Mesenteric fat pad (tissue), 1 donor: ENCODE results near the gene MIF. TPM values are rescaled to one million over a fixed set of nuclear protein-coding genes. Genes with fewer than 3 reads are reported as not detected.
A peak's percentile ranks its signal among the peaks of the same experiment; 100 is the strongest.
"Not testable (repeated sequence)": the region's sequence is repeated elsewhere in the genome, so short reads cannot be mapped to it uniquely, and the experiment has no call there.

Source experiments
- DNase-seq: peaks from one replicate; pipeline ENCODE4 v3.0.0-alpha.2; 2020; ENCODE audit warnings: low spot score
- total RNA-seq: library from RNA; stranded (reverse); fragmentation: NEBNext Ultra II Directional; extraction: Animal tissue kit (Norgen Biotek cat#: 25700); gene quantifications from one replicate; pipeline ENCODE4 v1.2.1, GENCODE V29; 2021
- donor health status: DM: yes; HTN: yes; CAD: no.

The MIF gene
- total RNA-seq, 1 donor from 2014 or later, result 319 TPM

DNA sequence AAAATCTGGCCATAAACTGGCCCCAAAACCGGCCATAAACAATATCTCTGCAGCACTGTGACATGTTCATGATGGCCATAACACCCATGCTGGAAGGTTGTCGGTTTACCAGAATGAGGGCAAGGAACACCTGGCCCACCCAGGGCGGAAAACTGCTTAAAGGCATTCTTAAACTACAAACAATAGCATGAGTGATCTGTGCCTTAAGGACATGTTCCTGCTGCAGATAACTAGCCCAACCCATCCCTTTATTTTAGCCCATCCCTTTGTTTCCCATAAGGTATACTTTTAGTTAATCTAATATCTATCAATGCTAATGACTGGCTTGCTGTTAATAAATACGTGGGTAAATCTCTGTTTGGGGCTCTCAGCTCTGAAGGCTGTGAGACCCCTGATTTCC is 6.0 kb downstream of the MIF start:
- DNase-seq, result not testable (repeated sequence)

DNA sequence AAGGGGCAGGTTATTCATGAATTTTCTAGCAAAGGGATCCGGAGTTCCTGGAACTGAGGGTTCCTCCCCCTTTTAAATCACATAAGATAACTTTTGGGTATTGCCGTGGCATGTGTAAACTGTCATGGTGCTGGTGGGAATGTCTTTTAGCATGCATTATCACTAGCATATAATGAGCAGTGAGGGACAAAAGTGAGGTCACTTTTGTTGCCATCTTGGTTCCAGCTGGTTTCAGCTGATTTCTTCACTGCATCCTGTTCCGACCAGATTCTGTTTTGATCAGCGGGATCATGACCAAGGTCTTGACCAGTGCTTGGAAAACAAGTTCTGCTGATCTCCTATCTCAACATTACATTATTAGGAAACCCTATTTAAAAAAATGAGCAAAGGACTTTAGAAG is 7.4 kb downstream of the MIF start:
- no peak for DNase-seq

DNA sequence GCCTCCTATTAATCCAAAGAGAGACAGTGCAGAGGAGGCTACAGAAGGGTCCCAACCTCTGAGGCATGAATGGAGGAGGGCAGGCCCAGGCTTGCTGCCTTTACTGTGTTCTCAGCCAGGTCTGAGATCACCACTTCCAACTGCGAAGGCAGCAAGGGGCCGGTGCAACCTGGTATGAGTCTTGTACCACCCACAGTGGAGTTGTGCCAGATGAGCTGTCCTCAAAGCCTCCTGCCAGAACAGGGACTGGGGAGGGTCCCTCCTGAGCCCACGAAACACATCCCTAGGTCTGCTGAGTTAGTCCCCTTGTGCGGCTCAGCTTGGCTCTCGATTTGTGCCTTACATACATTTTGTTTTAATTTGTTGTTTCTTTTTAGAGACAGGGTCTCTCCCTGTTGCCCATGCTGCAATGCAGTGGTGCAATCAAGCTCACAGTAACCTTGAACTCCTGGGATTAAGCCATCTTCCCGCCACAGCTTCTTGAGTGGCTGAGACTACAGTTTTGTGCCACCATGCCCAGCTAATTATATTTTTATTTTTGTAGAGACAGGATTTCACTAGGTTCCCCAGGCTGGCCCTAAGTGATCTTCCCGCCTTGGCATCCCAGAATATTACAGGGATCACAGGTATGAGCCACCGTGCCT is 9.3 kb downstream of the MIF start:
- no peak for DNase-seq

DNA sequence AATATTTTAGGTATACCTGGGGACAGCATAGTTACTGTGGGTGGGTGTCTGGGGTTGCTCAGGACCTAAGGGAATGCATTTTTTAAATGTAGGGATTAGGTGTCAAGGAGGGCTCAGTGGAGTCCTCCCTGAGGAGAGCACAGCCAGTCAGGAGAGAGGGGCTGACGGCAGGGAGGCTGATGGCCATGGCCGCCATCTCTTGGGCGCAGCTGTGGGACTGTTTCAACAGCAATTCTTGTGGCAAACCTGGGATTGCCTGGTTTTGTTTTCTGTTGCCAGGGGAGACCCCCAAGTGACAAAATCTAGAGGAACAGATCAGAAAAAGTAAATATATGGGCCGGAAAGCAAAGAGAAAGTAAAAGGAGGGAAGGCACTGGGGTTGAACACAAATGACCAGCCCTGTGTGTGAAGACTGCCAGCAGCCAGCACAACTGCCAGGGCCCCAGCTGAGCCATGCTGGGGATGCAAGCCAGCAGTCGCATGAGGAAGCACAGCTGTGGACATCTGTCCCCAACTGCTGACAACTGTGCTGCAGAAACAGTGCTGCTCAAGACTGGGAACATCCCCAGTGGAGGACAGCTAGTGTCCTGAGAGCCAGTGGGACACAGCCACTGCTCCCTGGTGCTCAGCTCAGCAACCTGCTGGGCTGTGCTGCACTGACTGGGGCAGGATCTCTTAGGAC is 10.5 kb downstream of the MIF start:
- no peak for DNase-seq

GRCh38 chr22:23906641-23907040 is 12.5 kb downstream of the MIF start:
- DNase-seq, result no peak

DNA sequence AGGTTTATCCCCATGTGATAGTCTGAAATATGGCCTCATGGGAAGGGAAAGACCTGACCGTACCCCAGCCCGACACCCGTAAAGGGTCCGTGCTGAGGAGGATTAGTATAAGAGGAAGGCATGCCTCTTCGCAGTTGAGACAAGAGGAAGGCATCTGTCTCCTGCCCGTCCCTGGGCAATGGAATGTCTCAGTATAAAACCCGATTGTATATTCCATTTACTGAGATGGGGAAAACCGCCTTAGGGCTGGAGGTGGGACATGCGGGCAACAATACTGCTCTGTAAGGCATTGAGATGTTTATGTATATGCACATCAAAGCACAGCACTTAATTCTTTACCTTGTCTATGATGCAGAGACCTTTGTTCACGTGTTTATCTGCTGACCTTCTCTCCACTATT is 13.2 kb downstream of the MIF start:
- not testable (repeated sequence) for DNase-seq

GRCh38 chr22:23908587-23909205 is 14.5 kb downstream of the MIF start:
- no peak for DNase-seq

- no peak for DNase-seq
These were observed 15.2 kb downstream of the MIF start for GRCh38 chr22:23909296-23909898.

DNA sequence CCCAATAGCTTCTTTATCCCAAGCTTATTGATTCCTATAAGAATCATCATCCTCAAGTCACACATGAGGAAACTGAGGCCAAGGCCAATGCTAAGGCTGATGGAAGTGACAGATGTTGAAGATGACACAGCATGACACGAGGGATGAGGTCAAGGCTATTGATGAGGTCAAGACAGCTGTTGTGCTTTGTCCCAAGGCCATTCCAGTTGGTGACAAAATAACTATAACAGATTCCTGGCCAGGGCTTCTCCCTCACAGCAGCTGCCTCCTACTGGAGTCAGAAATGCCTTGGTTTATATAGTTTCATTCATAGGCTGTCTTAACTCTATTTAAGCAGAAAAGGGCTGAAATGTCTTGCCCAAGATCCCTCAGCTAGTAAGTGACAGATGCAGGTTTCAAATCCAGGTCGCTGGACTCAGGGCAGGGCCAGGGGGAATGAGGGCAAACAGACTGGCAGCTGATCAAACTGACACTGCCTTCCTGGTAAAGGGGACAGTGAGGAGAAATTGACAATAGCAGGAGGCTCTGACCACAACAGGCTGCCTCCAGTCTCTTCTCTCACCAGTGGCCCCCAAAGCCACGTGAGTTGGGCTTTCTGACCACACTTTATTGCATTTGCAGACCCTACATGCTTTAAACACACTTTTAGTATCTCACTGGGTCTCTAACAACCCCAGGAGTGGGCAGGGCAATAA is 16.5 kb downstream of the MIF start:
- DNase-seq, result no peak

DNA sequence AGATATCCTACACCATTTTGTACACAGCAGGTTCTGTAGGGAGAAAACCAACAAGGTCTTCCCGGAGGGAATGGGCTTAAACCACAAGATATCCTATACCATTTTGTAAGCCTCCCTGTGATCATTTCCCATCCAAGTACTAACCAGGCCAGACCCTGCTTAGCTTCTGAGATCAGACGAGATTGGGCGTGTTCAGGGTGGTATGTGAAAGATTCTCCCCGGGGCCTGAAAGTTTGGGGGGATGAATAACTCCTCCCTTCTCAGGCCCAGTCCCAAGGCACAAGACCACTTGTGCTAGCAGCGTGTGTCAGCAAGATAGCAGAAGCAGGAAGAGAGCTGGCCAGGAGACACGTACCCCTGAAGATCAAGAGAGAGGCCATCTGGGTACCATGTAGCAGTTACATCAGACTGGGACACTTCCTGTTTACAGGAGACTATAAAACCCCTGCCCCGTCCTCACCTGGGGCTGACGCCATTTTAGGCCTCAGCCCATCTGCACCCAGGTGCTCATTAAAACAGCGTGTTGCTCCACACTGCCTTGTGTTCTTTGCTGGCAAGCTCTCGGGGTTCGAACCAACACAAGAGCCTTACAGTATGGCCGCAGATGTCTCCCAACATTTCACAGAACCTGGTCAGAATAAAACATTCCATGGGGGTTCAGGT is 17.3 kb downstream of the MIF start:
- DNase-seq, result no peak

- no peak for DNase-seq
These were observed 18.2 kb downstream of the MIF start for GRCh38 chr22:23912293-23912903.

GRCh38 chr22:23913306-23913660 is 19.1 kb downstream of the MIF start:
- no peak for DNase-seq

- DNase-seq, result peak; percentile 100
These were observed 19.6 kb downstream of the MIF start for GRCh38 chr22:23913661-23914353.

- DNase-seq, result no peak
These were observed 21.1 kb downstream of the MIF start for GRCh38 chr22:23915290-23915689.

- DNase-seq, result not testable (repeated sequence)
These were observed 26.1 kb downstream of the MIF start for GRCh38 chr22:23920267-23920611.

DNA sequence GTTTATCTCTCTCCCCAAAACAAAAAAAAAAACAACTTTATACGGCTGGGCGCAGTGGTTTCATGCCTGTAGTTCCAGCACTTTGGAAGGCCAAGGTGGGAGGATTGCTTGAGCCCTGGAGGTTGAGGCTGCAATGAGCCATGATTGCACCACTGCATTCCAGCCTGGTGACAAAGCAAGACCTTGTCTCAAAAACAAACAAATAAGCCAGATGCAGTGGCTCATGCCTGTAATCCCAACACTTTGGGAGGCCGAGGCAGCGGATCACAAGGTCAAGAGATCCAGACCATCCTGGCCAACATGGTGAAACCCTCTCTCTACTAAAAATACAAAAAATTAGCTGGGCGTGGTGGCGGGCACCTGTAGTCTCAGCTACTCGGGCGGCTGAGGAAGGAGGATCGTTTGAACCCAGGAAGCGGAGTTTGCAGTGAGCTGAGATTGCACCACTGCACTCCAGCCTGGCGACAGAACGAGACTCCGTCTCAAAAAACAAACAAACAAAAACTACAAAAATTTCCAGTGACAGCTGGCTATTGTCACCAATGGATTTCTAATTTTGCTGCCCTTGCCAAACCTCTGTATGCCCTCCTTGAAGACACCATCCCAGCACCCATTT is 27.5 kb downstream of the MIF start:
- DNase-seq, result not testable (repeated sequence)

DNA sequence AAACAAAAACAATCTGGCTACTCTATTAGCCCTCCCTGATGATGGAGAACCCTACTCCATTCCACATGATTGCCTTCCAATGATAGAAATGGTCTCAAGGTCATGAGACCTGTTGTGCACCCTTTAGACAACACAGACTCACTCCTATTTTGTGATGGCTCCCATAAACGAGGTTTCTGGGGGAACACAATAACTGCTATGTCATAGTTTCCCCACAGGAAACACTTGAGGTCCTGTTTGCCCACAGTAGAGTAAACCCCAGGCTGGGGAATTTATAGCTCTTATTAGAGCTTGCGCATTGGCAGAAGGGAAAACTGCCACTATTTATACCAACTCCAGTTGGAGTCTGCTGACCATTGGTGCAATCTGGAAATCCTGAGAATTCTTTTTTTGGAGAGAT is 28.7 kb downstream of the MIF start:
- DNase-seq, result no peak

GRCh38 chr22:23925020-23925606 is 30.9 kb downstream of the MIF start:
- DNase-seq, result no peak

GRCh38 chr22:23926561-23926960 is 32.4 kb downstream of the MIF start:
- no peak for DNase-seq
